ENCODE data around the gene SYCE1. TPM values are rescaled to one million over a fixed set of nuclear protein-coding genes. Genes with fewer than 3 reads are reported as not detected.
"Not testable (repeated sequence)": the region's sequence is repeated elsewhere in the genome, so short reads cannot be mapped to it uniquely, and the experiment has no call there.

SYCE1 gene
- total RNA-seq, 1 experiment from 2014 or later = not detected

- Histone ChIP-seq H3K27me3 (ENCODE audit: control insufficient read depth, insufficient read depth, low read length) (no peaks in the 10 kb centered on the region), H3K4me3 (ENCODE audit: insufficient read depth, low read depth, low read length) (no peak overlapping the region), H3K36me3 (replicated peaks; ENCODE audit: control insufficient read depth, insufficient read depth, low read length) (no peaks in the 10 kb centered on the region)
- DNase-seq = no peak
Measured at GRCh38 chr10:133534417-133534816, 31.0 kb downstream of the SYCE1 start.

- Histone ChIP-seq H3K36me3 (replicated peaks; ENCODE audit: control insufficient read depth, insufficient read depth, low read length) (no peaks in the 10 kb centered on the region), H3K4me3 (ENCODE audit: insufficient read depth, low read depth, low read length) (no peak overlapping the region), H3K27me3 (ENCODE audit: control insufficient read depth, insufficient read depth, low read length) (no peaks in the 10 kb centered on the region)
- DNase-seq = no peak
Measured at GRCh38 chr10:133532871-133533270, 32.5 kb downstream of the SYCE1 start.

- no peaks in the 10 kb centered on the region for H3K27me3 ChIP-seq (ENCODE audit: control insufficient read depth, insufficient read depth, low read length)
- no peak overlapping the region for H3K4me3 ChIP-seq (ENCODE audit: insufficient read depth, low read depth, low read length)
- no peak for DNase-seq
- H3K36me3 ChIP-seq (replicated peaks; ENCODE audit: control insufficient read depth, insufficient read depth, low read length) = no peaks in the 10 kb centered on the region
Measured at GRCh38 chr10:133530506-133530905, 34.9 kb downstream of the SYCE1 start.

GRCh38 chr10:133529576-133529946 lies 35.8 kb downstream of the SYCE1 start:
- H3K27me3 ChIP-seq (ENCODE audit: control insufficient read depth, insufficient read depth, low read length) = no peaks in the 10 kb centered on the region
- no peak for DNase-seq
- H3K36me3 ChIP-seq (replicated peaks; ENCODE audit: control insufficient read depth, insufficient read depth, low read length) = no peaks in the 10 kb centered on the region
- H3K4me3 ChIP-seq (ENCODE audit: insufficient read depth, low read depth, low read length) = no peak overlapping the region

- Histone ChIP-seq H3K27me3 (ENCODE audit: control insufficient read depth, insufficient read depth, low read length) (no peaks in the 10 kb centered on the region), H3K36me3 (replicated peaks; ENCODE audit: control insufficient read depth, insufficient read depth, low read length) (no peaks in the 10 kb centered on the region), H3K4me3 (ENCODE audit: insufficient read depth, low read depth, low read length) (no peak overlapping the region)
- DNase-seq = peak; percentile 15
Measured at GRCh38 chr10:133528845-133529575, 36.4 kb downstream of the SYCE1 start.

GRCh38 chr10:133528296-133528844 lies 37.0 kb downstream of the SYCE1 start:
- H3K4me3 ChIP-seq (ENCODE audit: insufficient read depth, low read depth, low read length) = no peak overlapping the region
- H3K36me3 ChIP-seq (replicated peaks; ENCODE audit: control insufficient read depth, insufficient read depth, low read length) = no peaks in the 10 kb centered on the region
- peak; percentile 43 for DNase-seq
- no peaks in the 10 kb centered on the region for H3K27me3 ChIP-seq (ENCODE audit: control insufficient read depth, insufficient read depth, low read length)

GRCh38 chr10:133527771-133528271 lies 37.6 kb downstream of the SYCE1 start:
- DNase-seq = peak; percentile 41
- Histone ChIP-seq H3K27me3 (ENCODE audit: control insufficient read depth, insufficient read depth, low read length) (no peaks in the 10 kb centered on the region), H3K4me3 (ENCODE audit: insufficient read depth, low read depth, low read length) (no peak overlapping the region), H3K36me3 (replicated peaks; ENCODE audit: control insufficient read depth, insufficient read depth, low read length) (no peaks in the 10 kb centered on the region)

GRCh38 chr10:133526957-133527588 lies 38.3 kb downstream of the SYCE1 start, which contains the start of gene CYP2E1:
Gene CYP2E1 (plus strand): TSS chr10:133527363. CDS start chr10:133527396, 33 bp downstream.
- H3K4me3 ChIP-seq (ENCODE audit: insufficient read depth, low read depth, low read length) = no peak within 1 kb of the TSS
- no peaks in the 10 kb centered on the region for H3K27me3 ChIP-seq (ENCODE audit: control insufficient read depth, insufficient read depth, low read length)
- DNase-seq = peak; percentile 21
- H3K36me3 ChIP-seq (replicated peaks; ENCODE audit: control insufficient read depth, insufficient read depth, low read length) = no peaks in the 10 kb centered on the region

- Histone ChIP-seq H3K36me3 (replicated peaks; ENCODE audit: control insufficient read depth, insufficient read depth, low read length) (no peaks in the 10 kb centered on the region), H3K27me3 (ENCODE audit: control insufficient read depth, insufficient read depth, low read length) (no peaks in the 10 kb centered on the region), H3K4me3 (ENCODE audit: insufficient read depth, low read depth, low read length) (no peak overlapping the region)
- no peak for DNase-seq
Measured at GRCh38 chr10:133525444-133525843, 39.9 kb downstream of the SYCE1 start.

GRCh38 chr10:133523631-133524203 lies 41.7 kb downstream of the SYCE1 start:
- H3K27me3 ChIP-seq (ENCODE audit: control insufficient read depth, insufficient read depth, low read length) = no peaks in the 10 kb centered on the region
- no peaks in the 10 kb centered on the region for H3K36me3 ChIP-seq (replicated peaks; ENCODE audit: control insufficient read depth, insufficient read depth, low read length)

GRCh38 chr10:133520193-133520738 lies 45.1 kb downstream of the SYCE1 start:
- H3K27me3 ChIP-seq (ENCODE audit: control insufficient read depth, insufficient read depth, low read length) = no peaks in the 10 kb centered on the region
- no peaks in the 10 kb centered on the region for H3K36me3 ChIP-seq (replicated peaks; ENCODE audit: control insufficient read depth, insufficient read depth, low read length)
- H3K4me3 ChIP-seq (ENCODE audit: insufficient read depth, low read depth, low read length) = no peak overlapping the region
- peak; percentile 84 for DNase-seq

More at GRCh38 chr10:133523631-133524203, 41.7 kb downstream of the SYCE1 start:
- no peak for DNase-seq
- H3K4me3 ChIP-seq (ENCODE audit: insufficient read depth, low read depth, low read length) = no peak overlapping the region

GRCh38 chr10:133518517-133518916 lies 46.9 kb downstream of the SYCE1 start:
- DNase-seq; H3K36me3 ChIP-seq (replicated peaks; ENCODE audit: control insufficient read depth, insufficient read depth, low read length); H3K27me3 ChIP-seq (ENCODE audit: control insufficient read depth, insufficient read depth, low read length); H3K4me3 ChIP-seq (ENCODE audit: insufficient read depth, low read depth, low read length): not testable (repeated sequence)

GRCh38 chr10:133516057-133516456 lies 49.3 kb downstream of the SYCE1 start:
- no peak for DNase-seq
- Histone ChIP-seq H3K4me3 (ENCODE audit: insufficient read depth, low read depth, low read length) (no peak overlapping the region), H3K27me3 (ENCODE audit: control insufficient read depth, insufficient read depth, low read length) (no peaks in the 10 kb centered on the region), H3K36me3 (replicated peaks; ENCODE audit: control insufficient read depth, insufficient read depth, low read length) (no peaks in the 10 kb centered on the region)

- Histone ChIP-seq H3K27me3 (ENCODE audit: control insufficient read depth, insufficient read depth, low read length) (no peaks in the 10 kb centered on the region), H3K4me3 (ENCODE audit: insufficient read depth, low read depth, low read length) (no peak overlapping the region)
Measured at GRCh38 chr10:133515471-133515870, 49.9 kb downstream of the SYCE1 start.

More at GRCh38 chr10:133515471-133515870, 49.9 kb downstream of the SYCE1 start:
- H3K36me3 ChIP-seq (replicated peaks; ENCODE audit: control insufficient read depth, insufficient read depth, low read length) = no peaks in the 10 kb centered on the region
- DNase-seq = no peak

All from H7 (cell line).